Measurements from ENCODE around the gene SPATS2.

The SPATS2 gene

DNA sequence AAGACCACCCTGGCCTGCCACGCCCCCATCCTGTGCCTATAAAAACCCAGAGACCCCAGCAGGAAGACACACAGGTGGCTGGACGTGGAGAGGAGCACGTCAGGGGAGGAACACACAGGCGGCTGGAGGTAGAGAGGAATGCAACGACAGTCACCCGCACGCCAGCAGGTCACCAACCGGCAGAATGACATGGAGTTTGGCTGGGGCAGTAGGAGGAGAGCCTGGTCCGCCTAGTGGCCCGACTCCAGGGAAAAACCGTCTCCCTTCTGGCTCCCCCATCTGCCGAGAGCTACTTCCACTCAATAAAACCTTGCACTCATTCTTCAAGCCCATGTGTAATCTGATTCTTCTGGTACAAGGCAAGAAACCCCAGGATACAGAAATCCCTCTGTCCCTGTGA, 108.8 kb downstream of the SPATS2 start:
- no peak for DNase-seq (ENCODE audit: extremely low read depth, low read depth)
- TF ChIP-seq, protein P1, sequence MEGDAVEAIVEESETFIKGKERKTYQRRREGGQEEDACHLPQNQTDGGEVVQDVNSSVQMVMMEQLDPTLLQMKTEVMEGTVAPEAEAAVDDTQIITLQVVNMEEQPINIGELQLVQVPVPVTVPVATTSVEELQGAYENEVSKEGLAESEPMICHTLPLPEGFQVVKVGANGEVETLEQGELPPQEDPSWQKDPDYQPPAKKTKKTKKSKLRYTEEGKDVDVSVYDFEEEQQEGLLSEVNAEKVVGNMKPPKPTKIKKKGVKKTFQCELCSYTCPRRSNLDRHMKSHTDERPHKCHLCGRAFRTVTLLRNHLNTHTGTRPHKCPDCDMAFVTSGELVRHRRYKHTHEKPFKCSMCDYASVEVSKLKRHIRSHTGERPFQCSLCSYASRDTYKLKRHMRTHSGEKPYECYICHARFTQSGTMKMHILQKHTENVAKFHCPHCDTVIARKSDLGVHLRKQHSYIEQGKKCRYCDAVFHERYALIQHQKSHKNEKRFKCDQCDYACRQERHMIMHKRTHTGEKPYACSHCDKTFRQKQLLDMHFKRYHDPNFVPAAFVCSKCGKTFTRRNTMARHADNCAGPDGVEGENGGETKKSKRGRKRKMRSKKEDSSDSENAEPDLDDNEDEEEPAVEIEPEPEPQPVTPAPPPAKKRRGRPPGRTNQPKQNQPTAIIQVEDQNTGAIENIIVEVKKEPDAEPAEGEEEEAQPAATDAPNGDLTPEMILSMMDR (IDR thresholded peaks at IDR 0.05; ENCODE audit: low read depth, low read length) = no peak

DNA sequence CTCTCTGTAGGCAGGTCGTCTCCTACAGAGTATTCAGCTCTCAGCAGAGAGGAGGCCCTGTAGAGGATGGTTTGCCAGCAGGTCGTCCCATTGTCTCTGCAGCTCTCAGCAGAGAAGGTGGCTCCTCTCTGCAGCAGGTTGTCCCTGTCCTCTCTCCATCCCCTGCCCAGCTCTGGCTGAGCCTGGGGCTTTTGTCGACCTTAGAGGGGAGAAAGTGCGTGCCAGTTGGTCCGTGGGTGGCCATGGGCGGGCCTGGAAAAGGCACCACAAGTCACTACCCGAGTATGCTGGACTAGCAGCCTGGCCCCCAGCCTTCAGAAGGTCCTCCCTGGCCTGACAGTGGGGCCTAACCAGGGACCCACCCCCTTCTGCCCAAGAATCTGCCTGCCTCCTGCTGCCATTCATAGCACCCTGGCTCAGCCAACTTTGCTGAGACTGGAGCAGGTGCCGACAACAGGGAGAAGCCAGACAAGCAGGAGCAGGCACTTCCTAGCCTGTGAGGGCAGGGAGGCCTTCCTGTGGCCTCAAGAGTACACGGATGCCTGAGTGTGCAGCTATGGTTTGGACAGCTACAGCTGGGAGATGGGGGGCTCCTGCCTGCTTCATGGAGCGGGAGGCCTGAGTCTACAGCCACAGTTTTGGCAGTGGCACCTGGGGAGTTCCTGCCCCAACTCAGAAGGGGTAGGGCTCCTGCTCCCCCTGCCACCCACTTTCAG, 111.8 kb downstream of the SPATS2 start:
- TF ChIP-seq, protein P1 (IDR thresholded peaks at IDR 0.05; ENCODE audit: low read depth, low read length) = no peak
- no peak for DNase-seq (ENCODE audit: extremely low read depth, low read depth)

- TF ChIP-seq, protein P1 (IDR thresholded peaks at IDR 0.05; ENCODE audit: low read depth, low read length) = no peak
- no peak for DNase-seq (ENCODE audit: extremely low read depth, low read depth)
Observed at GRCh38 chr12:49482095-49483051, 115.1 kb downstream of the SPATS2 start.

DNA sequence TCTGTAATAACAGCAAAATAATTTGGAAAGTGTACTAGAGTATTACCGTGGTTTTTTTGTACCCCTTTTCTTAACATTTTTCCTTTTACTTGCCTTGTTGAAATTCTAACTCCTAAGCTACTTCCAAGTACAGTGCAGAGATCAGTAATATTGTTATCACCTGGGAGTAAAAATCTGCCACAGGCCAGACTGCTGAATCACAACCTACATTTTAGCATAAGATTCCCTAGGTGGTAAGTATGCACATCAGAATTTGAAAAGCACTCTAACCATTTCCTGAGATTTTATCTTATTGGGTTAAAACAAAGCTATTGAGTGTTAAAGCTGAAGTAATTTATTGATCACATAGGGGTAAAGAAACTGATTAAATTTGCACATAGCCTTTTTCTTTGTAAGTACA, 116.4 kb downstream of the SPATS2 start:
- no peak for DNase-seq (ENCODE audit: extremely low read depth, low read depth)
- TF ChIP-seq, protein P1 (IDR thresholded peaks at IDR 0.05; ENCODE audit: low read depth, low read length) = no peak

GRCh38 chr12:49487605-49488004, 120.3 kb downstream of the SPATS2 start:
- no peak for DNase-seq (ENCODE audit: extremely low read depth, low read depth)
- TF ChIP-seq, protein P1 (IDR thresholded peaks at IDR 0.05; ENCODE audit: low read depth, low read length) = no peak

DNA sequence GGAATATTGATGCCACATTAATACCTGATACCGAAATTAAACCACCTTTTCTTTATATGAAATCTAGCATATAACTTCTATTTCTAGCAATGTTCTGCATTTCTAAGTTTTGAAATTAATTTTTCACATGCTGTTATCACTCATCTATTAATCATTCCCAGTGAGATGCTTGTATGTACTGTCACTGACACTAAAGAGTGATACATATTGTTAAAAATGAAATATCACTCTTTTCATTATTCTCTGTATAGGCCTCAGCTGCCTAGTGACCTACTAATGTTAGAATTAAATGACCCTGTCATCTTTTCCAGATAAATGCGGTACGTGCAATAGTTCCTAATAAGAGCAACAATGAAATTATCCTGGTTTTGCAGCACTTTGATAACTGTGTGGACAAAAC, 121.9 kb downstream of the SPATS2 start:
- no peak for DNase-seq (ENCODE audit: extremely low read depth, low read depth)
- TF ChIP-seq, protein P1 (IDR thresholded peaks at IDR 0.05; ENCODE audit: low read depth, low read length) = no peak

DNA sequence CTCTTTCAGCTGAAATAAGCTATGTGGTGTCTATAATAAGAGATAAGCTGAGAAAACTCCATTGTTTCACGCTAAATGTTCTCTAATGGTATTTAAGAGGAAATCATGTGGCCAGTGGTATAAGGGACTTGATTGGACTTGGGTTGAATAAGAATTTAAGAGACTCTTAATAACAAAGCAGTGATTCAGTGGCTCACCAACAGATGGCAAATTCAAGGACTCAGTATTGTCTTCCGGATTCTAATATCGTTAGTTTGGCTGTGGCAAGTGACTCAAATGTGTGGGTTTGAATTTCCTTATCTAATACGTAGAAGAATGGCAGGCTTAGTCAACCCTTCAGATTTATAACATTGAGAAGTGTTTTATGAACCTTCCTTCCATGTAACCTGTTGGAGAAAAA, 122.5 kb downstream of the SPATS2 start:
- TF ChIP-seq, protein P1 (IDR thresholded peaks at IDR 0.05; ENCODE audit: low read depth, low read length) = no peak
- DNase-seq (ENCODE audit: extremely low read depth, low read depth) = no peak
